ENCODE data around the gene GADL1. TPM values are rescaled to one million over a fixed set of nuclear protein-coding genes. Genes with fewer than 3 reads are reported as not detected.

The GADL1 gene
- polyA plus RNA-seq, 1 donor from 2014 or later: not detected

- H3K9me3 Mint-ChIP-seq: peaks cover 0 to 7% (median 3%) of the 10 kb centered on the region in 3 donors
- H3K4me3 Mint-ChIP-seq: no peak overlapping the region
- peaks cover 11 to 23% (median 21%) of the 10 kb centered on the region in 3 donors for H3K4me1 Mint-ChIP-seq
- no peaks in the 10 kb centered on the region for H3K27me3 Mint-ChIP-seq
- H3K36me3 Mint-ChIP-seq: no peaks in the 10 kb centered on the region
- no peak overlapping the region for H3K27ac Mint-ChIP-seq
Observed at GRCh38 chr3:30699927-30700326, 194.5 kb downstream of the GADL1 start.

GRCh38 chr3:30698549-30698948 is 195.9 kb downstream of the GADL1 start:
- Mint-ChIP-seq H3K36me3 (peaks cover 2% of the 10 kb centered on the region), H3K4me1 (peaks cover 11 to 25% (median 23%) of the 10 kb centered on the region in 3 donors), H3K9me3 (peaks cover 0 to 7% (median 3%) of the 10 kb centered on the region in 3 donors), H3K27ac (peak overlapping the region in 1 of 3 donors; percentile 84), H3K27me3 (no peaks in the 10 kb centered on the region), H3K4me3 (no peak overlapping the region)

GRCh38 chr3:30696896-30697295 is 197.6 kb downstream of the GADL1 start:
- H3K36me3 Mint-ChIP-seq: peaks cover 2% of the 10 kb centered on the region
- peaks cover 8 to 34% (median 33%) of the 10 kb centered on the region in 3 donors for H3K4me1 Mint-ChIP-seq
- H3K27me3 Mint-ChIP-seq: no peaks in the 10 kb centered on the region
- H3K4me3 Mint-ChIP-seq: peak overlapping the region in 2 of 4 donors; percentile 20 to 49
- no peaks in the 10 kb centered on the region for H3K9me3 Mint-ChIP-seq
- peak overlapping the region in 1 of 3 donors; percentile 2 for H3K27ac Mint-ChIP-seq

GRCh38 chr3:30696403-30696819 is 198.1 kb downstream of the GADL1 start:
- H3K9me3 Mint-ChIP-seq: no peaks in the 10 kb centered on the region
- H3K4me1 Mint-ChIP-seq: peaks cover 8 to 33% (median 32%) of the 10 kb centered on the region in 3 donors
- H3K27me3 Mint-ChIP-seq: no peaks in the 10 kb centered on the region
- peaks cover 2% of the 10 kb centered on the region for H3K36me3 Mint-ChIP-seq
- H3K27ac Mint-ChIP-seq: no peak overlapping the region
- H3K4me3 Mint-ChIP-seq: peak overlapping the region in 1 of 4 donors; percentile 65

GRCh38 chr3:30695302-30696061 is 199.0 kb downstream of the GADL1 start:
- Mint-ChIP-seq H3K27me3 (no peaks in the 10 kb centered on the region), H3K27ac (peak overlapping the region; percentile 31 to 59 (median 59)), H3K36me3 (peaks cover 2% of the 10 kb centered on the region), H3K9me3 (no peaks in the 10 kb centered on the region), H3K4me1 (peaks cover 13 to 31% (median 31%) of the 10 kb centered on the region in 3 donors), H3K4me3 (peak overlapping the region in 1 of 4 donors; percentile 45)

- H3K4me3 Mint-ChIP-seq: no peak overlapping the region
- peak overlapping the region in 1 of 3 donors; percentile 59 for H3K27ac Mint-ChIP-seq
- no peaks in the 10 kb centered on the region for H3K9me3 Mint-ChIP-seq
- H3K4me1 Mint-ChIP-seq: peaks cover 16 to 36% (median 35%) of the 10 kb centered on the region in 3 donors
- no peaks in the 10 kb centered on the region for H3K27me3 Mint-ChIP-seq
- peaks cover 2% of the 10 kb centered on the region for H3K36me3 Mint-ChIP-seq
Observed at GRCh38 chr3:30694668-30695067, 199.8 kb downstream of the GADL1 start.

GRCh38 chr3:30694148-30694547 is 200.3 kb downstream of the GADL1 start:
- Mint-ChIP-seq H3K36me3 (peaks cover 2% of the 10 kb centered on the region), H3K4me1 (peaks cover 19 to 40% (median 39%) of the 10 kb centered on the region in 3 donors), H3K4me3 (no peak overlapping the region), H3K9me3 (no peaks in the 10 kb centered on the region), H3K27ac (no peak overlapping the region), H3K27me3 (no peaks in the 10 kb centered on the region)

- peak overlapping the region; percentile 11 to 87 (median 14) for H3K27ac Mint-ChIP-seq
- no peaks in the 10 kb centered on the region for H3K27me3 Mint-ChIP-seq
- H3K4me3 Mint-ChIP-seq: no peak overlapping the region
- peaks cover 24 to 44% (median 44%) of the 10 kb centered on the region in 3 donors for H3K4me1 Mint-ChIP-seq
- no peaks in the 10 kb centered on the region for H3K9me3 Mint-ChIP-seq
- H3K36me3 Mint-ChIP-seq: peaks cover 2% of the 10 kb centered on the region
Observed at GRCh38 chr3:30693470-30694120, 200.9 kb downstream of the GADL1 start.

- H3K27ac Mint-ChIP-seq: peak overlapping the region in 1 of 3 donors; percentile 11
- H3K36me3 Mint-ChIP-seq: peaks cover 2% of the 10 kb centered on the region
- H3K27me3 Mint-ChIP-seq: no peaks in the 10 kb centered on the region
- peaks cover 24 to 53% (median 52%) of the 10 kb centered on the region in 3 donors for H3K4me1 Mint-ChIP-seq
- no peaks in the 10 kb centered on the region for H3K9me3 Mint-ChIP-seq
- no peak overlapping the region for H3K4me3 Mint-ChIP-seq
Observed at GRCh38 chr3:30692498-30693130, 201.8 kb downstream of the GADL1 start.

GRCh38 chr3:30691944-30692343 is 202.5 kb downstream of the GADL1 start:
- H3K27ac Mint-ChIP-seq: no peak overlapping the region
- H3K27me3 Mint-ChIP-seq: no peaks in the 10 kb centered on the region
- H3K9me3 Mint-ChIP-seq: no peaks in the 10 kb centered on the region
- peaks cover 4% of the 10 kb centered on the region for H3K36me3 Mint-ChIP-seq
- peaks cover 24 to 52% (median 47%) of the 10 kb centered on the region in 3 donors for H3K4me1 Mint-ChIP-seq
- H3K4me3 Mint-ChIP-seq: no peak overlapping the region

- Mint-ChIP-seq H3K4me3 (no peak overlapping the region), H3K9me3 (no peaks in the 10 kb centered on the region), H3K27ac (peak overlapping the region in 2 of 3 donors; percentile 73 to 90), H3K27me3 (no peaks in the 10 kb centered on the region), H3K36me3 (peaks cover 4% of the 10 kb centered on the region), H3K4me1 (peaks cover 18 to 49% (median 42%) of the 10 kb centered on the region in 3 donors)
Observed at GRCh38 chr3:30691249-30691880, 203.1 kb downstream of the GADL1 start.

- Mint-ChIP-seq H3K9me3 (no peaks in the 10 kb centered on the region), H3K27ac (peak overlapping the region; percentile 25 to 90 (median 73)), H3K4me1 (peaks cover 18 to 42% (median 41%) of the 10 kb centered on the region in 3 donors), H3K27me3 (no peaks in the 10 kb centered on the region), H3K36me3 (peaks cover 5% of the 10 kb centered on the region), H3K4me3 (no peak overlapping the region)
Observed at GRCh38 chr3:30690199-30690598, 204.3 kb downstream of the GADL1 start.

- no peaks in the 10 kb centered on the region for H3K27me3 Mint-ChIP-seq
- peak overlapping the region; percentile 43 to 89 (median 55) for H3K27ac Mint-ChIP-seq
- H3K36me3 Mint-ChIP-seq: peaks cover 4% of the 10 kb centered on the region
- H3K4me1 Mint-ChIP-seq: peaks cover 16 to 45% (median 39%) of the 10 kb centered on the region in 3 donors
- no peak overlapping the region for H3K4me3 Mint-ChIP-seq
- no peaks in the 10 kb centered on the region for H3K9me3 Mint-ChIP-seq
Observed at GRCh38 chr3:30688776-30689641, 205.5 kb downstream of the GADL1 start.
